ENCODE data around the gene WFIKKN1.

The WFIKKN1 gene

DNA sequence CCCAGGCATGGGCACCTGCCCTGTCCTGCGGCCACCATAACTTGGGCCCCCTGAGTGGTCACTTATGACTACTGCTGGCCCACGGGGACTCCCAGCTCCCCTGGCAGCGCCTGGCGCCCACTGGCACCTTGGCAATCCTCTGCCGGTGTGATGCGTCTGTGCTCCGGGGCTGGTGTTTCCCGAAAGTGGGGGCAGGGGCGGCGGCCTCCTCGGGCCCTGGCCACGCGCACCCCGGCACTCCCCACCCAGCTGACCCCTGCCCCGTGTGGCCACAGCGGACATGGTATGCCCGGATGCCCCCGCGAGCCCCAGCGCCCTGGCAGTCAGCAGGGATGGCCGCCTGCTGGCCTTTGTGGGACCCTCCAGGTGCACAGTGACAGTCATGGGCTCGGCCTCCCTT lies 26.7 kb downstream of the WFIKKN1 start:
- DNase-seq (ENCODE audit: extremely low spot score) = no peak
- no peak for TF ChIP-seq TARDBP (IDR thresholded peaks at IDR 0.05)
- no peak for TF ChIP-seq HDGF (IDR thresholded peaks at IDR 0.05; ENCODE audit: borderline replicate concordance)
- no peak for TF ChIP-seq SP1 (IDR thresholded peaks at IDR 0.05)
- TF ChIP-seq ELF4 (IDR thresholded peaks at IDR 0.05) = no peak
- TF ChIP-seq, protein P1, sequence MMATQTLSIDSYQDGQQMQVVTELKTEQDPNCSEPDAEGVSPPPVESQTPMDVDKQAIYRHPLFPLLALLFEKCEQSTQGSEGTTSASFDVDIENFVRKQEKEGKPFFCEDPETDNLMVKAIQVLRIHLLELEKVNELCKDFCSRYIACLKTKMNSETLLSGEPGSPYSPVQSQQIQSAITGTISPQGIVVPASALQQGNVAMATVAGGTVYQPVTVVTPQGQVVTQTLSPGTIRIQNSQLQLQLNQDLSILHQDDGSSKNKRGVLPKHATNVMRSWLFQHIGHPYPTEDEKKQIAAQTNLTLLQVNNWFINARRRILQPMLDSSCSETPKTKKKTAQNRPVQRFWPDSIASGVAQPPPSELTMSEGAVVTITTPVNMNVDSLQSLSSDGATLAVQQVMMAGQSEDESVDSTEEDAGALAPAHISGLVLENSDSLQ (IDR thresholded peaks at IDR 0.05) = no peak
- TF ChIP-seq FOXM1 (IDR thresholded peaks at IDR 0.05; ENCODE audit: borderline replicate concordance) = no peak
- no peak for TF ChIP-seq FOXK2 (IDR thresholded peaks at IDR 0.05)
- TF ChIP-seq SUZ12 (IDR thresholded peaks at IDR 0.05) = no peak
- no peak for TF ChIP-seq ZNF384 (IDR thresholded peaks at IDR 0.05)
- ChIA-PET POLR2A (no interaction called here), CTCF (no interaction called here)

DNA sequence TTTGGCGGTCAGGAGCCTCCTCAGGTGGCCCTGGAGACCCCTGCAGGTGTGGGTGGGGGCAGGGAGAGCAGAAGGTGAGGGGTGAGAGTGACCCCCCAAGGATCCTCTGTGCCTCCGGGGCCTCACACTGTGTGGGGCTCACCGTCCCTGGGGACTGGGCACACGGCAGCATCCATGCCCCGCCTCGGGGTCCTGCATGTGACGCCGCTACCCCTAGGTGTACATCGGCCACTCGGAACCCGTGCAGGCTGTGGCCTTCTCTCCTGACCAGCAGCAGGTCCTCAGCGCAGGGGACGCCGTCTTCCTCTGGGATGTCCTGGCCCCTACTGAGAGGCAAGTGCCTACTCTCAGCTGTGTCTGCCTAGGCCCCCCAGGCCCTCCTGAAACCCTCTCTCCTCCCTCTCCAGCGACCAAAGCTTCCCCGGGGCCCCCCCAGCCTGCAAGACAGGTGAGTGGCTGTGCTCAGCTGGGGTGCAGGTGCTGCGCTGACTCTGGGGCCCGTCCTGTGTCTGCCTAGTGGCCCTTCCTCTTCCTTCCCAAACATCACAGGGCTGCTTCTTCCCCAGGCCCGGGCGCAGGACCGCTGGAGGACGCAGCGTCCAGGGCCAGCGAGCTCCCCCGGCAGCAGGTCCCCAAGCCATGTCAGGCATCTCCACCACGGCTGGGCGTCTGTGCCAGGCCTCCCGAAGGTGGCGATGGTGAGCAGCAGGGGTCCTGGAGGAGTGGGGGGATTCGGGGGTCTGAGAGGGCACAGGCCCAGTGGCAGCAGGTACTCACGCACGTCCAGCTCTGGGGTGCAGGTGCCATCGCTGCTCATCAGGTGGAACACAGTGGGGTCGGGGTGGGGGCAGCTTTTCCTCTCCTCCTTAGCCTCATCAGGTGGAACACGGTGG lies 28.1 kb downstream of the WFIKKN1 start:
- TF ChIP-seq FOXK2 (IDR thresholded peaks at IDR 0.05) = no peak
- TF ChIP-seq FOXA1 (IDR thresholded peaks at IDR 0.05) = no peak
- TF ChIP-seq LEF1 (IDR thresholded peaks at IDR 0.05; ENCODE audit: borderline replicate concordance) = no peak
- TF ChIP-seq, protein P1 (IDR thresholded peaks at IDR 0.05) = no peak
- no peak for TF ChIP-seq L3MBTL2 (conservative IDR thresholded peaks at IDR 0.05)
- TF ChIP-seq SUZ12 (IDR thresholded peaks at IDR 0.05) = no peak
- TF ChIP-seq TARDBP (IDR thresholded peaks at IDR 0.05) = no peak
- TF ChIP-seq CTBP1 (IDR thresholded peaks at IDR 0.05; ENCODE audit: borderline replicate concordance) = no peak
- TF ChIP-seq HDGF (IDR thresholded peaks at IDR 0.05; ENCODE audit: borderline replicate concordance) = no peak
- no peak for TF ChIP-seq SP1 (IDR thresholded peaks at IDR 0.05)
- TF ChIP-seq BHLHE40 (IDR thresholded peaks at IDR 0.05; ENCODE audit: borderline replicate concordance) = no peak
- TF ChIP-seq NFRKB (IDR thresholded peaks at IDR 0.05) = no peak
- TF ChIP-seq ZNF384 (IDR thresholded peaks at IDR 0.05) = no peak
- no peak for TF ChIP-seq ELF4 (IDR thresholded peaks at IDR 0.05)
- POLR2A ChIA-PET = interaction anchor here (1.1 to 2.2 kb wide), 3 partner anchors 9 to 23 kb away, joined by 3 to 12 read pairs (median 6); partner anchors contain the start of genes RHBDL1 and WDR90
- DNase-seq (ENCODE audit: extremely low spot score) = no peak
- CTCF ChIA-PET = interaction anchor here (1.7 kb wide), 1 partner anchor 8 kb away, joined by 4 read pairs; no protein-coding TSS in a partner anchor

DNA sequence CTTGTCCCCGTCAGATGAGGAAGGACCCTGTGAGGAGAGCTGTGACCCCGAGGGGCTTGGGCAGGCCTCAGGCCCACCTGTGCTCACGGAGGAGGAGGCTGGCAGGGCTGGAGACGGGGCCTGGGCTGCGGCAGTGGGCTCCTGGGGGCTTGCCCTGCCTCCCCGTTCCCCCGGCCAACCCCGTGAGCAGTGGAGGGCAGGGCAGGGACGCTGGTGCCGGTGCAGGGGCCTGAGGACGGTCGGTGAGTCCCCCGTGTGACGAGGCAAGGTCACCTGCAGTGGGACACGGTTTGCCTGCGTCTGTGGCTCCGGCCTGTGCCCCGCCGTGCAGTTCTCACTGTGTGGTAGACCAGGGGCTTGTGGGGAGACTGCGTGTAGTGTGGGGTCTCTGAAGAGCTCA lies 28.8 kb downstream of the WFIKKN1 start:
- DNase-seq (ENCODE audit: extremely low spot score) = no peak
- ChIA-PET POLR2A (interaction anchor here (1.1 to 2.2 kb wide), 5 partner anchors 9 to 22 kb away, joined by 3 to 12 read pairs (median 6); partner anchors contain the start of genes RHBDL1, STUB1 and WDR90), CTCF (interaction anchor here (0.6 to 1.7 kb wide), 2 partner anchors 9 to 19 kb away, joined by 4 to 5 read pairs; no protein-coding TSS in a partner anchor)
- TF ChIP-seq FOXM1 (IDR thresholded peaks at IDR 0.05; ENCODE audit: borderline replicate concordance) (no peak), BHLHE40 (IDR thresholded peaks at IDR 0.05; ENCODE audit: borderline replicate concordance) (no peak), ELF4 (IDR thresholded peaks at IDR 0.05) (no peak), L3MBTL2 (conservative IDR thresholded peaks at IDR 0.05) (no peak), NFRKB (IDR thresholded peaks at IDR 0.05) (no peak), SUZ12 (IDR thresholded peaks at IDR 0.05) (no peak), SP1 (IDR thresholded peaks at IDR 0.05) (no peak), HDGF (IDR thresholded peaks at IDR 0.05; ENCODE audit: borderline replicate concordance) (no peak), TARDBP (IDR thresholded peaks at IDR 0.05) (no peak)
- TF ChIP-seq, protein P1 (IDR thresholded peaks at IDR 0.05) = no peak

DNA sequence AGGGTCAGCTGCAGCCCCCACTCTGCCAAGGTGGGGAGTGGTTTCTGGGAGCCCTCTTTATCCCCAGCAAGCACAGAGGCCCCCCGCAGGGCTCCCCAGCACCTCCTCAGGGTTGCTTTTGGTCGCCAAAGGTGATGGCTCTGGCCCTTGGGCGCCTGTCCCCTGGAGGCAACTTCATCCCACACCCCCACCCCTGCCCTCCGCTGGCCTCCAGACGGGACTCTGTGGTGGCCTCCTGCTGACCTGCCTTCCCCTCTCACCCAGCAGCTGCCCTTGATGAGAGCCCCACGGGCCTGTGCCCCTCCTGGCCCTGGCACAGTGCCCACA lies 29.3 kb downstream of the WFIKKN1 start:
- POLR2A ChIA-PET = interaction anchor here (1.4 to 2.2 kb wide), 4 partner anchors 10 to 20 kb away, joined by 4 to 12 read pairs (median 6); partner anchors contain the start of genes RHBDL1, STUB1 and WDR90
- TF ChIP-seq L3MBTL2 (conservative IDR thresholded peaks at IDR 0.05) (no peak), BHLHE40 (IDR thresholded peaks at IDR 0.05; ENCODE audit: borderline replicate concordance) (no peak), CTBP1 (IDR thresholded peaks at IDR 0.05; ENCODE audit: borderline replicate concordance) (no peak)
- TF ChIP-seq, protein P1 (IDR thresholded peaks at IDR 0.05) = no peak
- no peak for DNase-seq (ENCODE audit: extremely low spot score)
- CTCF ChIA-PET = interaction anchor here (0.6 to 1.7 kb wide), 2 partner anchors 9 to 18 kb away, joined by 4 to 5 read pairs; no protein-coding TSS in a partner anchor

DNA sequence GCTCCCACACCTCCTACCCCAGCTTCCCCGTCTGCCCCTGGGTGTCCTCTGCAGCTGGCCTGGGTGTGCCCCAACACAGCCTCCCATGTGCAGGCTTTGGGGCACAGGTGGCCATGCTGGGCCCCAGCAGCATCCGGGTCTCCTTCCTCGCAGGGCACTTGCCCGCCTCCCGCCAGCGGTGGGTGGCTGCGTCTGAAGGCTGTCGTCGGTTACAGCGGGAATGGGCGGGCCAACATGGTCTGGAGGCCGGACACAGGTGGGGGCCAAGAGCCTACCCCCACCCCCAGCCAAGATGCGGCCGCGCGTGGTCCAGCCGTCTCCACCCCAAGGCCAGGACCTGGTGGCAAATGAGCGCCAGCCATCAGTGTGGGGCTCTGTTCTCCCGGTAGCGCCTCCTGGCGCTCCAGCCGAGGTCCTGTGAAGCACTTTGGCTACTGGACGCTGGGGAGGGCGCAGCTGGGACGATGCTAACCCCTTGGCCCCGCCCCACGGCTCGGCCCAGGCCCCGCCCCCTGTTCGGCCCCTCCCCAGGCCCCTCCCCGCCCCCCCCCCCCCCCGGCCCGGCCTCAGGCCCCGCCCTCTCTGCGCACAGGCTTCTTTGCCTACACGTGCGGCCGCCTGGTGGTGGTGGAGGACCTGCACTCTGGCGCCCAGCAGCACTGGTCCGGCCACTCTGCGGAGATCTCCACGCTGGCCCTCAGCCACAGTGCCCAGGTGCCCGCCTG lies 29.8 kb downstream of the WFIKKN1 start:
- TF ChIP-seq BHLHE40 (IDR thresholded peaks at IDR 0.05; ENCODE audit: borderline replicate concordance) = no peak
- no peak for TF ChIP-seq SUZ12 (IDR thresholded peaks at IDR 0.05)
- TF ChIP-seq SP1 (IDR thresholded peaks at IDR 0.05) = no peak
- TF ChIP-seq LEF1 (IDR thresholded peaks at IDR 0.05; ENCODE audit: borderline replicate concordance) = no peak
- TF ChIP-seq, protein P1 (IDR thresholded peaks at IDR 0.05) = no peak
- TF ChIP-seq NFRKB (IDR thresholded peaks at IDR 0.05) = no peak
- TF ChIP-seq HDGF (IDR thresholded peaks at IDR 0.05; ENCODE audit: borderline replicate concordance) = 0 out of 2 replicates have a peak, but pooled peaks have one; percentile 51
- CTCF ChIA-PET = interaction anchor here (0.6 to 1.7 kb wide), 2 partner anchors 10 to 18 kb away, joined by 4 to 5 read pairs; no protein-coding TSS in a partner anchor
- POLR2A ChIA-PET = interaction anchor here (1.5 to 2.2 kb wide), 3 partner anchors 10 to 20 kb away, joined by 4 to 12 read pairs (median 6); partner anchors contain the start of genes STUB1 and WDR90
- peak; percentile 95 for DNase-seq (ENCODE audit: extremely low spot score)
